ENCODE data around the gene PIGW.

Gene PIGW

GRCh38 chr17:36509272-36509985 is 25.4 kb upstream of the PIGW start:
- no peak for DNase-seq

- no peak for DNase-seq
Measured at GRCh38 chr17:36510636-36511035, 24.2 kb upstream of the PIGW start.

- no peak for DNase-seq
Measured at GRCh38 chr17:36511216-36511615, 23.6 kb upstream of the PIGW start.

GRCh38 chr17:36512641-36513040 is 22.1 kb upstream of the PIGW start:
- no peak for DNase-seq

DNA sequence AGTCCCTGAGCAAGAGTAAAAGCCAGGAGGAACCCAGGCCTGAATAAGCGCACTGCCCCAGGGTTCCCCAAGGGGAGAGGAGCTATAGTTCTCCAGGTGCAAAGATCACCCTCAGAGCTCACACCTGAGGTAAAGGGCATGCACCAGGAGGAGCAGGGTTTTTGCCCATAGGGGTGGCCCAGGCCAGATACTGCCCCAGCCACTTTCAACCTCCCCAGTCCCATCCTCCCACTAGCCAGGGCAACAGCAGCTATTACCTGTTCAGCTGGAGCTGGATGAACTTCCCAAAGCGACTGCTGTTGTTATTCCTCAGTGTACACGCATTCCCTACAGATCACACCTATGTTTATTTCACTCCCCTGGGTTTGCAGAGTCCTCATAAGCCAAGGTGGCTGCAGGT is 19.9 kb upstream of the PIGW start:
- no peak for DNase-seq

GRCh38 chr17:36515837-36516236 is 18.9 kb upstream of the PIGW start:
- DNase-seq: no peak

DNA sequence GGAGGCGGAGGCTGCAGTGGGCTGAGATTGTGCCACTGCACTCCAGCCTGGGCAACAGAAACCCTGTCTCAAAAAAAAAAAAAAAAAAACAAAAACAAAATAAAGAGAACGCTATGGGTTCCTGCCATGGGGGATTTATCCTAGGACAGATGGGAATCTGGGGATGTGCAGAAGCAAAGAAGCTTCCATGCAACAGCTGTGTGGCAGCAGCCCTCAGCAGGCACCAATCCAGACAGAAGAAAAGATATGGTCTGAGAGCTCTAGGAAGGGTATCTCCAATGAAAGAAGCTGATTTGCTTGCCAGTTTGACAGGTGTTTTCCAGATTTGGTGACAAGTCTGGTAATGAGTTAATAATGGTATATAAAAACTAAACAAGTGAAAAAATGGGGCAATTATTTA is 11.7 kb upstream of the PIGW start:
- no peak for DNase-seq

GRCh38 chr17:36524428-36524876 is 10.3 kb upstream of the PIGW start:
- DNase-seq: no peak

DNA sequence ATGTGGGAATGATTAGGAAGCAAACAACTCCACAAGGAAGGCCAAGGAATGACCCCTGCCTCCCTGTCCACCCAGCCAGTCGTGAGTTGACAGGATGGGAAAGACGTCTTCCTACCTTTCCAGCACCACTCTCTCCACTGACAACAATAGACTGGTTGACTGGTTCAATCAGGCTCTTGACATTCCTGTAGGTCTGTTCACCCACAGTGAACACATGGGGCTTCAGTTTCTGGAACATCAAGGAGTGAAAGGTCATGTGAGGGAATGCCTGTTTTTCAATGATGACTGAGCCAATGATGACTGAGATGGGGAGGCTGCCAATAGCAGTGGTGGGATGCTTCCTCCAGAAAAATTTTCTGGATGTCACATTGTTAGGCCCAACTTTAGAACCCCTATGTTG is 9.7 kb upstream of the PIGW start:
- no peak for DNase-seq

- DNase-seq: no peak
Measured at GRCh38 chr17:36525888-36526287, 8.9 kb upstream of the PIGW start.

DNA sequence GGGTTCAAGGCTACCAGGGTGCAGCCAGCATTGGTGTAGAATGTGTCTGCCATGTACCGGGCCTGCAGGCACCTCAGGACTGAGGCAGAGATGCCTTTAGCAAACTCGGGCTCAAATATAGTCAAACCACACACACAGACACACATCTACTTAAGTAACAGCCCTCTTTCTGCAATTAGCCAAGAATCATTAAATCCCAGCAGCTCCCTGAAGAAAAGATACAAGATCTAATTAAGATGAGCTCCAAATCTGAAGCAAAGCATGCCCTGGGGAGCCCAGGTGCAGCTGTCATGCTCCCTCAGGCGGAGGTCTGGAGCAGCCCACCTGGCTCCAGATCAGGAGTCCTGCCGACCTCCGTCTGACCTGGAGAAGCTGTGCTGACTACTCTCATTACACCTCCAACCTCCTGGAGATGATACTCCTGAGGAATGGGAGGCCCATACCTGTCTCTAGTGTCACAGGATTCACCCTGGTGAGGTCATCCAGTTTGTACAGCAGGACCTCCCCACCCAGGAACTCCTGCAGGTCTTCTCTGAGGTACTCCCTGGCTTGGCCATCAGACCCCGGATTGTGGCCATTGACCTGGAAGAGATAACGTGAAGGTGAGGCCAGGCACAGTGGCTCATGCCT is 7.1 kb upstream of the PIGW start:
- DNase-seq: no peak

DNA sequence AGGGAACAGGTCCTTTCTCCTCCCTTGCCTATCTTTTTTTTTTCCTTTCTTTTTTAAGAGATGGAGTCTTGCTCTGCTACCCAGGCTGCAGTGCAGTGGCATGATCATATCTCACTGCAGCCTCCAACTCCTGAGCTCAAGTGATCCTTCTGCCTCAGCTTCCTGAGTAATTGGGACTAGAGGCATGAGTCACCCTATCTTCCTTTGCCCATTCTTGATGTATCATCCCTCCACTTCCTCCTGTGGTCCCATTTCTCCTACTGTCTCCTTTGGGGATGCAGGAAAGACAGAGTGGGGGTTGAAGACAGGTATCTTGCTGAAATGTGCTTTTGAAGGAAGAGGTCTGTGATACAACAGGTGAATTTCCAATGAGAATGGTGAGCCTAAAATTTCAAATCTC is 5.7 kb upstream of the PIGW start:
- DNase-seq: peak; percentile 55

- no peak for DNase-seq
Measured at GRCh38 chr17:36532435-36532975, 2.3 kb upstream of the PIGW start.

- DNase-seq: peak; percentile 70
Measured at GRCh38 chr17:36533935-36534839, 600 bp upstream of the PIGW start.

DNA sequence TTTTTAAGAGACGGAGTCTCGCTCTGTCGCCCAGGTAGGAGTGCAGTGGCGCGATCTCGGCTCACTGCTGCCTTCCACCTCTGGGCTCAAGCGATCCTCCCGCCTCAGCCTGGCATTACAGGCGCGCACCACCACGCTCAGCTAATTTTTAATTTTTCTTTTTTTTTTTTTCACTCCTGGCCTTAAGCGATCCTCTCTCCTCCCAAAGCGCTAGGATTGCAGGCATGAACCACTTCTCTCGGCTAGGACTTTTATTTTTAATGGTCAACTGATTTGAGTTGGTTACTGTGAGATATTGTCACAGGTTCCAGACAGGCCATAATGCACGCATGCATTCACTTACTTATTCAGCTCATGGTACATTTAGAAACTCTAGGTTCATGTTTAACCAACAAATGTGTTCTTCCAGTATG is 888 bp downstream of the PIGW start:
- no peak for DNase-seq

- DNase-seq: no peak
Measured at GRCh38 chr17:36540696-36541095, 5.9 kb downstream of the PIGW start.

- no peak for DNase-seq
Measured at GRCh38 chr17:36542755-36543154, 8.0 kb downstream of the PIGW start.

GRCh38 chr17:36544044-36544306 is 9.2 kb downstream of the PIGW start:
- DNase-seq: peak; percentile 23

DNA sequence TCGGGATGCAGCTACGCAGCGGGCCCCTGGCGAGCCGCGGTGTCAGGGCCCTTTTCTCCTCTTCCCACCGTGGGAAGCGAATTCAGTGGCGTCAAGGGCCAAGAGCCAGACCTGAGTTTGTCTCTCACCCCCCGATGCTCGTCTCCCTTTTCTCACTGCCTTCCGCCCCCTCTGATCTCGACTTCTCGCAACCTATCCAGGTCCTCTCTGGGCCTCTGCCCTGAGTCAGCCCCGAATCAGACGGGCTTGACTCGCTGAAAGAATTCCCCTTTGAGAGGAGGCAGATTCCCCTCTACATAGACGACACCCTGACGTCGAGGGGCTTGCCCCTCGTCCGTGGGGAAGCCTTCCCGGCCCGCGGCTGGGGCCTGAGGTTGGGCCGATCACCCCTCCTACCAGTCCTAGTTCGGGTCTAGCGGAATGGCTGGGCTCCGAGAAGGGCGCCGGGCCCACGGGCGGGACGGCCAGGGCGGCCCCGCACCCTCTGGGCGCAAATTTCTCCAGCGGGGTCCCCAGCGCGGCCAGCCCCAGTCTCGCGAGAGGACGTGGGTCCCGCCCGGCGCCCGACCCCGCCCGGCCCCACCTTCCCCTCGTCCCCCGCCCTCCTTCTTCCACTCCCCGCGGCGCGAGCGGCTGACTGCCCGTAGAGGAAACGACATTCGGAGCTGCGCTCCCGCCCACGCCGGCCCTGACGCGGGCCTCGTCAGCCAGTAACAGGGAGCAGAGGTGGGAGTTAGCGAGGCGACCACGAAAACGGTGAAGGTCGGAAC is 9.7 kb downstream of the PIGW start, which contains the start of gene GGNBP2:
TSS of gene GGNBP2 (plus strand) at position 613 of the 770 bp plus-strand sequence. CDS start 806 bp downstream, outside the sequence.
- peak; percentile 86 for DNase-seq

GRCh38 chr17:36545077-36545464 is 10.3 kb downstream of the PIGW start:
- no peak for DNase-seq

- peak; percentile 97 for DNase-seq
Measured at GRCh38 chr17:36545465-36546417, 11.0 kb downstream of the PIGW start.
